ENCODE results near the gene SLC25A45.

SLC25A45 gene

DNA sequence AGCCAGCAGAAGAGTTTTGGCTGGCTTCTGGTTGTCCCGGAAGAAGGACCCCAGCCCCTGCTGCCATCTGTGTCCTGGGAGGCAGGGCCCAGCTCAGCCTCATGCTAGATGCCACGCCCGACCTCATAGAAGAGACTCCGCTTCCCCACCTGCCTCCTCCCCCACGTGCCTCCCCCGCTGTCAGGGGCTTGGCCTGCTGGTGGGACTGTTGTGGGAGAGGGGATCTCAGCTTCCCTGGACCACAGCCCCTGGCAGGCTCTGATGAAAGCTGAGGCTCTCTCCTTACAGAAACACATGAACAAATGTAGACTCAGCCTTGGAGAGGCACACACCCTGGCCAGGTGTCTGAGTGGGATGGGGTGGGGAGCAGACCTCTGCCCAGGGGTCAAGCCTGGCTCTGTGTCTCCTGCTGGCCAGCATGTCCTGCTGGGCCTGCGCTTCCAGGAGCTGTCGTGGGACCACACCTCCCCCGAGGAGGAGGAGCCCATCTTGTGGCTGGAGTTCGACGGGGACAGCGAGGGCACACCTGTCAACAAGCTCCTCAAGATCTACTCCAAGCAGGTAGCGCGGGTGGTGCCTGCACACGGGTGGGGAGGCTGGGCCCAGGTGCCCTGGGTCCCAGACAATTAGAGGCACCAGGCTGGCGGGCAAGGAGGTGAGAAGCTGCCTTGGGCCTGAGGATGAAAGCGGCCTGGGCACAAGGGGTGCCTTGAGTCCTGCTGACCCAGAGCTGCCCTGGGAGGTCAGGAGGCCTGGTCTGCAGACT is 18.0 kb upstream of the SLC25A45 start:
- no peaks in the 10 kb centered on the region for H3K27me3 ChIP-seq (ENCODE audit: low read depth, low read length)
- H3K9me3 ChIP-seq (ENCODE audit: control insufficient read depth in 1 of 2, low read length in 2 of 2): no peaks in the 10 kb centered on the region
- peaks cover 7 to 59% of the 10 kb centered on the region in 2 donors for H3K36me3 ChIP-seq (ENCODE audit: control insufficient read depth in 1 of 2, insufficient read depth in 2 of 2, low read length in 2 of 2)
- no peak overlapping the region for H3K4me3 ChIP-seq (ENCODE audit: low read depth in 1 of 2, low read length in 2 of 2)
- no peak overlapping the region for H3K27ac ChIP-seq (ENCODE audit: low read length)
- peaks cover 0 to 6% of the 10 kb centered on the region in 2 donors for H3K4me1 ChIP-seq (ENCODE audit: control insufficient read depth in 1 of 2, insufficient read depth in 2 of 2, low read length in 2 of 2)

DNA sequence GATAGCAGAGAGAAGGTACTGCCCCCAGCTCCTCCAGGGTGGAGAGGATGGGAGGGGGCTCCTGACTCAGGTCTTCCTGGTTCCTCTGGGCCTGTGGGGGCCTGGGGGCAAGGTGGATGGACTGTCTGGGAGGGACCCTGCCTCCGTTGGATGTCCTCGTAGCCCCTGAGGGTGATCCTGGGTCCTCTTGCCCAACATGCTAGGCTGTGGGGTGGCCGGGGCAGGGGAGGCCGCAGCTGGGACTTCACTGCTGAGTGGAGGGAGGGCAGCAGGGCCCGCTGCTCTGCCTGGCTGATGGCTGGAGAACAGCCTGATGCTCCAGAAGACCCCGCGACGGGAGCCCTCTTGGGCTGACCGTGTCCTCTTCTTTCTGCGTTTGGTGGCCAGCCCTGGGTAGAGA is 17.4 kb upstream of the SLC25A45 start:
- Histone ChIP-seq H3K4me3 (ENCODE audit: low read depth in 1 of 2, low read length in 2 of 2) (no peak overlapping the region), H3K36me3 (ENCODE audit: control insufficient read depth in 1 of 2, insufficient read depth in 2 of 2, low read length in 2 of 2) (peaks cover 7 to 54% of the 10 kb centered on the region in 2 donors), H3K9me3 (ENCODE audit: control insufficient read depth in 1 of 2, low read length in 2 of 2) (no peaks in the 10 kb centered on the region), H3K27me3 (ENCODE audit: low read depth, low read length) (no peaks in the 10 kb centered on the region), H3K4me1 (ENCODE audit: control insufficient read depth in 1 of 2, insufficient read depth in 2 of 2, low read length in 2 of 2) (peaks cover 0 to 6% of the 10 kb centered on the region in 2 donors), H3K27ac (ENCODE audit: low read length) (no peak overlapping the region)

DNA sequence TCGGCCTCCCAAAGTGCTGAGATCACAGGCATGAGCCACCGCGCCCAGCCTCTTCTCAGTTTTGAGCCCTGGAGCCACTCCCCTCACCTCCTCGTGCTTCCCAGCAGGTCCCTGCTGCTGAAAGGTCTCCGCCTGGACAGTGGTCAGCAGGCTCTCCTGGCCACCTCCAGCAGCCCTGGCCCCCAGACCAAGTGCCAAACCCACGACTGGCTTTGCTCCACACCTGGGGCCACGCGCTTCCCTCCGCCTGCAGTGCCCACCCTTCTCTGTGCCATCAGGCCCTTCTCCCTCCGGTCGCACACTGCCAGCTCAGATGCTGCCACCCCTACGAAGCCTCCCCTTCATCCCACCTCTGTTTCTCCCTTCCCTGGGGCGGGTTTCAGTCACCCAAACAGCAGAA is 16.8 kb upstream of the SLC25A45 start:
- no peaks in the 10 kb centered on the region for H3K27me3 ChIP-seq (ENCODE audit: low read depth, low read length)

DNA sequence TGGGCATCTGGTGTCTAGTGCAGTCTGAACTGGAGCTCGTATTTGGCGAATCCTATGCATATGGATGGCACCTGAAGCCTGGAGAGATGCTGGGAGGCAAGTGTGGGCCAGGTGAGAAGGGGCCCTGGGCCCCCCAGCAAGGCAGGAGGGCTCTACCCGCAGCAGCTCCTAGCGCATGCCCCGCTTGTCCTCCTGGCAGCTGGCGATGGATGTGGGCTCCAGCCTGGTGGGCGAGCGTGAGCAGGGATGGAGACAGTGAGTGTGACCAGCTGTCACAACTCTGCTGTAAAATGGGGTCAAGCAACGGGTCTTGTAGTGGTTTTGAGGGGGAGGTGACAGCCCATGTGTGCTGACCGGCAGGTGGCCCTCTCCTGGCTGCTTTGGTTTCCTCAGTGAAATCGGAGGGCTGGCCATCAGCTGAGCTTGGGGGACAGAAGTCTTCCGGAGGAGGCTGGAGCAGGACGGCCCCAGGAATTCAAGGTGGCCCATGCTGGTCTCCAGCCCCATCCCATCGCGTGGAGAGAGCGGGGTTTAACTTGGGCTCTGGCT is 16.0 kb upstream of the SLC25A45 start:
- no peak overlapping the region for H3K27ac ChIP-seq (ENCODE audit: low read length)
- H3K4me1 ChIP-seq (ENCODE audit: control insufficient read depth in 1 of 2, insufficient read depth in 2 of 2, low read length in 2 of 2): no peaks in the 10 kb centered on the region
- no peak overlapping the region for H3K4me3 ChIP-seq (ENCODE audit: low read depth in 1 of 2, low read length in 2 of 2)
- H3K36me3 ChIP-seq (ENCODE audit: control insufficient read depth in 1 of 2, insufficient read depth in 2 of 2, low read length in 2 of 2): peaks cover 7 to 63% of the 10 kb centered on the region in 2 donors
- H3K27me3 ChIP-seq (ENCODE audit: low read depth, low read length): no peaks in the 10 kb centered on the region
- no peaks in the 10 kb centered on the region for H3K9me3 ChIP-seq (ENCODE audit: control insufficient read depth in 1 of 2, low read length in 2 of 2)

More for the DNA sequence above, 16.8 kb upstream of the SLC25A45 start:
- H3K36me3 ChIP-seq (ENCODE audit: control insufficient read depth in 1 of 2, insufficient read depth in 2 of 2, low read length in 2 of 2): peaks cover 7 to 55% of the 10 kb centered on the region in 2 donors
- H3K4me1 ChIP-seq (ENCODE audit: control insufficient read depth in 1 of 2, insufficient read depth in 2 of 2, low read length in 2 of 2): peaks cover 0 to 6% of the 10 kb centered on the region in 2 donors
- no peak overlapping the region for H3K4me3 ChIP-seq (ENCODE audit: low read depth in 1 of 2, low read length in 2 of 2)
- no peak overlapping the region for H3K27ac ChIP-seq (ENCODE audit: low read length)
- no peaks in the 10 kb centered on the region for H3K9me3 ChIP-seq (ENCODE audit: control insufficient read depth in 1 of 2, low read length in 2 of 2)

DNA sequence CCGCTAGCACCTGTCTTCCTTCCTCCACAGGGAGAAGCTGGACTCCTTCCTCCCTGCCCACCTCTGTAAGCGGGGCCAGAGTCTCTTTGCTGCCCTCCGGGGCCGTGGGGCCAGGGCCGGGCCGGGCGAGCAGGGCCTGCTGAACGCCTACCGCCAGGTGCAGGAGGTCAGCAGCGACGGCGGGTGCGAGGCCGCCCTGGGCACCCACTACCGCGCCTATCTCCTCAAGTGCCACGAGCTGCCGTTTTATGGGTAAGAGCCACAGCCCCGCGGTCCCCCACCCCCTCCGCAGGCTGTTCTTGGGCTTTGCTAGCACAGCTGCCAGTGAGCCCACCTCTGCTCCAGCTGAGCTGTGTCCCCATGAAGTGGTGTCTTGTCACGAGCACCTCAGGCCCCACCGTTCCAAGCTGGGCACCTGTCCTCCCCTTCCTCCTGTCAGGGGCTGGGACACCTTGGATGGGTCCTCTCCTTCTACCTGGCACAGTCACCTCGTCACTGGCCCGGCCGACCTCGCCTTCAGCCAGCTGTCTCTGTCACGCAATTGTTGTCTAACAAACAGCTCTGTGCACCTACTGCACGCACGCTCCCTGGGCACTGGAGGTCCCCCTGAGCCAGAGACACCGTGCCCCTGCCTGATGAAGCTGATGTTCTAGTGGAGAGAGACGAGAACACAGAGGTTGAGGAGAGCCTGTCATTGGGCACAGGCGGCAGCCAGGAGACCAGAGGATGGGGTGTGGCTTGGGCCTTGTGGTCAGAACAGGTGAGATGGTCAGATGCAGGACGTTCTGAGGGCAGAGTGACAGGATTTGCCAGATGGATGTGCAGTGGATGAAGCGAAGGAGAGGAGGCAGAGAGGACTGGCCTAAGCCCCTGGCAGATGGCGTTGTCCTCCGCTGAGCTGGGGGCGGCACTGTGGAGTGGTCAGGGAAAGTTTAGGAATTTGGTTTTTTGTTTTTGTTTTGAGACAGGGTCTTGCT is 14.6 kb upstream of the SLC25A45 start:
- H3K4me3 ChIP-seq (ENCODE audit: low read depth in 1 of 2, low read length in 2 of 2): no peak overlapping the region
- peaks cover 7 to 72% of the 10 kb centered on the region in 2 donors for H3K36me3 ChIP-seq (ENCODE audit: control insufficient read depth in 1 of 2, insufficient read depth in 2 of 2, low read length in 2 of 2)
- H3K27ac ChIP-seq (ENCODE audit: low read length): no peak overlapping the region
- H3K4me1 ChIP-seq (ENCODE audit: control insufficient read depth in 1 of 2, insufficient read depth in 2 of 2, low read length in 2 of 2): peaks cover 0 to 3% of the 10 kb centered on the region in 2 donors
- no peaks in the 10 kb centered on the region for H3K27me3 ChIP-seq (ENCODE audit: low read depth, low read length)
- no peaks in the 10 kb centered on the region for H3K9me3 ChIP-seq (ENCODE audit: control insufficient read depth in 1 of 2, low read length in 2 of 2)

DNA sequence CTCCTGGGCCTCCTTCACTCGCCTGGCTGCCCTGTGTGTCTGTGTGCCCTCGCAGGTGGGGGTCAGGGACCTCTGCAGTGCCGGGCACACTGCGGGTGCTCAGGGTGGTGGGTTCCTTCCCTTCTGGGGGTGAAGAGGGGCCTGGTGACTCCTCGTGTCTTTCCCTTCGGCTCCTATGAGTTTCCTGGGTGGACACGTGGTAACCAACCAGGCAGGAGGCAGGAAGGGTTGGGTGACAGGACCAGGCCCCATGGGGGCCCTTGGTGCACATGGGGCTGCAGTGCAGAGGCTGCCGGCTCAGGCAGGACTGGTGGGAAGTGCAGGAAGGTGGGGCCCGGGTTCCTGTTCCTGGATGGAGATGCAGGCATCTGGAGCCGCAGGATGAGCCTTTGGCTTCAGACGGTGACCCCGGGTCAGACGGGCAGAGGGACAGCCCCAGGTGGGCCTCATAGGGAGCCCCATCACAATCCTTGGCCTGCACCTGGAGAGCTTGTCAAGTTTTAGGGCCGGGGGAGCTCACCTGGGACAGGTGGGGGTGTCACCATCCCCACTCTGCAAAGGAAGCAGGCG is 13.6 kb upstream of the SLC25A45 start:
- no peaks in the 10 kb centered on the region for H3K9me3 ChIP-seq (ENCODE audit: control insufficient read depth in 1 of 2, low read length in 2 of 2)
- no peaks in the 10 kb centered on the region for H3K27me3 ChIP-seq (ENCODE audit: low read depth, low read length)
- peaks cover 11 to 69% of the 10 kb centered on the region in 2 donors for H3K36me3 ChIP-seq (ENCODE audit: control insufficient read depth in 1 of 2, insufficient read depth in 2 of 2, low read length in 2 of 2)
- H3K4me1 ChIP-seq (ENCODE audit: control insufficient read depth in 1 of 2, insufficient read depth in 2 of 2, low read length in 2 of 2): peaks cover 0 to 6% of the 10 kb centered on the region in 2 donors
- H3K4me3 ChIP-seq (ENCODE audit: low read depth in 1 of 2, low read length in 2 of 2): no peak overlapping the region
- H3K27ac ChIP-seq (ENCODE audit: low read length): no peak overlapping the region

DNA sequence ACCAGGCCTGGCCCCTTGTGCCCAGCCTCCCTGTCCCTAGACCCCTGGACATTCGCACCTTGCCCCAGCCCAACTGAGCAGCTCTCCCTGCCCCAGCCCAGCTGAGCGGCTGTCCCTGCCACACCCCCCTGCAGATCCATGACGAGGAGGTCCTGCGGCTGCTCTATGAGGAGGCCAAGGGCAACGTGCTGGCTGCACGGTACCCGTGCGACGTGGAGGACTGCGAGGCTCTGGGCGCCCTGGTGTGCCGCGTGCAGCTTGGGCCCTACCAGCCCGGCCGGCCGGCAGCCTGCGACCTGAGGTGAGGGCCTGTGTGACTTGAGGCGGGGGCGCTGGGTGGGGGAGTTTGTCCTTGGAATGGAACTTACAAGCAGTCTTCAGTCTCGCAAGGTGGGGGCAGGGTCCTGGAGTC is 11.7 kb upstream of the SLC25A45 start:
- Histone ChIP-seq H3K4me1 (ENCODE audit: control insufficient read depth in 1 of 2, insufficient read depth in 2 of 2, low read length in 2 of 2) (peaks cover 2 to 25% of the 10 kb centered on the region in 2 donors), H3K4me3 (ENCODE audit: low read depth in 1 of 2, low read length in 2 of 2) (no peak overlapping the region), H3K27me3 (ENCODE audit: low read depth, low read length) (no peaks in the 10 kb centered on the region), H3K9me3 (ENCODE audit: control insufficient read depth in 1 of 2, low read length in 2 of 2) (no peaks in the 10 kb centered on the region), H3K36me3 (ENCODE audit: control insufficient read depth in 1 of 2, insufficient read depth in 2 of 2, low read length in 2 of 2) (peaks cover 11 to 56% of the 10 kb centered on the region in 2 donors), H3K27ac (ENCODE audit: low read length) (no peak overlapping the region)

DNA sequence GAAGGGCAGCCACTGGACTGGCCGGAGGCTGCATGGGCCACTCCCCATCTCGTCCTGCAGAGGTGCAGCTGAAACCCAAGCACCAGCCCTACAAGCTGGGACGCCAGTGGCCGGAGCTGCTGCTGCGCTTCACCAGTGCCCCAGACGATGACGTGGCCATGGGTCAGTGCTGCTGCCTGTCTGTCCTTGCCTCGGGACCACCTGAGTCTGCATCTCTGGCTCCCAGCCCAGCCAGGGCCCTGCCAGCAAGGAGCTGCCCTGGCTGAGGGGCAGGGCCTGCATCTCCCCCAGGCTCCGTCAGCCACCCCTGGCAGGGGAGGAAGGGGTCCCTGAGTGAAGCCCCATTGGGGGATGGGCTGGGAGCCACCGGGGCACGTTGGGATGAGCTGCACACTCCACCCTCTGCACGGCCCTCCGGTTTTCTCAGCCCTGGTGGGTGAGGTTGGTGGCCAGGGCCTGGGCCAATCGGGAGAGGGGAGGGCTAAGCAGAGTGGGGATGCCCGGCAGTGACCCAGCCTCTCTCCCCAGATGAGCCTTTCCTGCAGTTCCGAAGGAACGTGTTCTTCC is 11.2 kb upstream of the SLC25A45 start:
- no peak overlapping the region for H3K4me3 ChIP-seq (ENCODE audit: low read depth in 1 of 2, low read length in 2 of 2)
- H3K4me1 ChIP-seq (ENCODE audit: control insufficient read depth in 1 of 2, insufficient read depth in 2 of 2, low read length in 2 of 2): peaks cover 2 to 30% of the 10 kb centered on the region in 2 donors
- H3K36me3 ChIP-seq (ENCODE audit: control insufficient read depth in 1 of 2, insufficient read depth in 2 of 2, low read length in 2 of 2): peaks cover 14 to 54% of the 10 kb centered on the region in 2 donors
- H3K27ac ChIP-seq (ENCODE audit: low read length): no peak overlapping the region
- no peaks in the 10 kb centered on the region for H3K9me3 ChIP-seq (ENCODE audit: control insufficient read depth in 1 of 2, low read length in 2 of 2)
- no peaks in the 10 kb centered on the region for H3K27me3 ChIP-seq (ENCODE audit: low read depth, low read length)

DNA sequence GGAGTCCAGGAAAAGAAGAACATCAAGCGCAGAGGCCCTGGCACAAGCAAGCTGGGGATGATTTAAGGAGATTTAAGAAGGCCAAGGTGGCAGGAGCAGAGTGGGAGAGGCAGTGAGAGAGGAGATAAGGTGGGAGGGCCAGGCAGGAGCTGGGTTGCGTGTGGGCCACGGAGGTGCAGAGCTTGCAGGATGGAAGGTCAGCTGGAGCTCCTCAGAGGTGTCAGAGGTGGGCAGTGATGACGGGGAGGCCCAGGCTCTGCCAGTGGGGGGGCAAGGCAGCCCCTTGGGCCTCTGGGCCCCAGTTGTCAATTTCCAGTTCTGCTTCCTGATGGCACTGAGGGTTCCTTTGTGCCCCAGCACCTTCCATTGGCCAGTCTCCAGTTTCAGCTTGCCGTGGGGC is 10.5 kb upstream of the SLC25A45 start:
- H3K27ac ChIP-seq (ENCODE audit: low read length): no peak overlapping the region
- peaks cover 13 to 47% of the 10 kb centered on the region in 2 donors for H3K36me3 ChIP-seq (ENCODE audit: control insufficient read depth in 1 of 2, insufficient read depth in 2 of 2, low read length in 2 of 2)
- H3K4me3 ChIP-seq (ENCODE audit: low read depth in 1 of 2, low read length in 2 of 2): no peak overlapping the region
- H3K9me3 ChIP-seq (ENCODE audit: control insufficient read depth in 1 of 2, low read length in 2 of 2): no peaks in the 10 kb centered on the region
- peaks cover 2 to 37% of the 10 kb centered on the region in 2 donors for H3K4me1 ChIP-seq (ENCODE audit: control insufficient read depth in 1 of 2, insufficient read depth in 2 of 2, low read length in 2 of 2)
- H3K27me3 ChIP-seq (ENCODE audit: low read depth, low read length): no peaks in the 10 kb centered on the region

DNA sequence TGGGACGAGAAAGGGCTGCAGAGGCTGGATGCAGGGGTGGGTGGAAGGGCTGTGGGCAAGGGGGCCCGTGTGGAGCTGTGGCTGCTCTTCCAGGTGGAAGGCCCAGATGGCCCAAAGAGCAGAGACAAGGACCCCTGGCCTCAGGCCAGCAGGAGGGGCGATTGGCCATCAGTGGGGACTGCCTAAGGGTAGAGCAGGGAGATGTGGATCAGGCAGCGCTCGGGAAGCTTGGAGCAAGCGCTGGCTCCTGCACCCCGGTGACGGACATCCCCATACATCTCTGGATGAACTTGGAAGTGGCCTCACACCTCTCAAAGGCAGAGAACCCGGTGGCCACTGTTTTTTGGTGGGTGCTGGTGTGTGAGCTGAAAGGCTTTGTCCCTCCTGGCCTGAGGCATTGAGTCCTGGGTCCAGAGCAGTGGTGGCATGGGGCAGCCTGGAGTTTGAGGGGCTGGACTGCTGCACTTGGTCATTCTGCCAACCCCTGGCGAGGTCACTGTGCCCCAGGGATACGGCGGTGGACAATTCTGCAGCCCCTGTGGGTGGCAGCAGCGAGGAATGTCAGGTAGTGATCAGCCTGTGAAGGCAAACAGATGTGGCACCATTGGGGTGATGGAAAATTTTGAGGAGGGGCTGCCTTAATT is 9.9 kb upstream of the SLC25A45 start:
- Histone ChIP-seq H3K4me3 (ENCODE audit: low read depth in 1 of 2, low read length in 2 of 2) (no peak overlapping the region), H3K27ac (ENCODE audit: low read length) (no peak overlapping the region), H3K4me1 (ENCODE audit: control insufficient read depth in 1 of 2, insufficient read depth in 2 of 2, low read length in 2 of 2) (peaks cover 2 to 40% of the 10 kb centered on the region in 2 donors), H3K9me3 (ENCODE audit: control insufficient read depth in 1 of 2, low read length in 2 of 2) (no peaks in the 10 kb centered on the region), H3K27me3 (ENCODE audit: low read depth, low read length) (no peaks in the 10 kb centered on the region), H3K36me3 (ENCODE audit: control insufficient read depth in 1 of 2, insufficient read depth in 2 of 2, low read length in 2 of 2) (peaks cover 12 to 42% of the 10 kb centered on the region in 2 donors)

Data from muscle layer of duodenum (tissue), 2 donors.